Panc1 (cell line): ENCODE measurements around the gene C2orf66. TPM values are rescaled to one million over a fixed set of nuclear protein-coding genes. Genes with fewer than 3 reads are reported as not detected.

Experiments
- ATAC-seq: fragments of 200-7000 bp; cut with Tn5 transposase; 2 replicates; pipeline ENCODE4 v1.9.1; 2020; ENCODE audit warnings: mild to moderate bottlenecking, moderate library complexity
- BruUV-seq: library from RNA; stranded (reverse); fragments of 400-500 nt; replicated peaks from 2 replicates; lab custom pipeline; 2021; lab: Mats Ljungman, UMichigan
- CTCF ChIA-PET: fragments of 300-600 bp; sonication (Branson Sonifier 250); formaldehyde crosslinking; loops from one replicate; lab custom pipeline; 2022; ENCODE audit warnings: antibody characterized with exemption; lab: Charles Lee
- POLR2A ChIA-PET: fragments of 300-600 bp; sonication (Branson Sonifier 250); formaldehyde crosslinking; loops from one replicate; lab custom pipeline; 2022; ENCODE audit warnings: antibody characterized with exemption; lab: Charles Lee
- DNase-seq: peaks from one replicate; pipeline ENCODE4 v3.0.0-alpha.2; 2010; ENCODE audit warnings: low read depth, low spot score
- H3K27ac ChIP-seq: 2 replicates; pipeline ENCODE4 v1.5.1; 2011; ENCODE audit warnings: mild to moderate bottlenecking, low read length, inconsistent platforms
- H3K27me3 ChIP-seq: fragments of 200-500 bp; sonication (Bioruptor generic); 2 replicates; pipeline ENCODE4 v1.6.0; 2014; ENCODE audit warnings: low read length, inconsistent platforms; ENCODE audit not compliant: control insufficient read depth, insufficient read depth
- H3K36me3 ChIP-seq: fragments of 200-500 bp; sonication (Bioruptor generic); 2 replicates; pipeline ENCODE4 v1.5.1; 2014; ENCODE audit warnings: inconsistent platforms, mild to moderate bottlenecking, low read length, moderate library complexity; ENCODE audit not compliant: control insufficient read depth, insufficient read depth
- H3K4me1 ChIP-seq: 2 replicates; pipeline ENCODE4 v1.5.1; 2011; ENCODE audit warnings: inconsistent platforms, mild to moderate bottlenecking, low read length, moderate library complexity; ENCODE audit not compliant: control insufficient read depth, insufficient read depth
- H3K4me3 ChIP-seq, 2 experiments: 2 replicates each; pipeline ENCODE4 v1.5.1; 2011 to 2012; ENCODE audit warnings: low read depth in 2 of 2, low read length in 2 of 2, mild to moderate bottlenecking in 2 of 2, inconsistent platforms in 1 of 2, moderate library complexity in 1 of 2
- H3K9me3 ChIP-seq: fragments of 200-500 bp; sonication (Bioruptor generic); 2 replicates; pipeline ENCODE4 v1.5.1; 2014; ENCODE audit warnings: low read depth, mild to moderate bottlenecking, inconsistent platforms, low read length, moderate library complexity; ENCODE audit not compliant: control insufficient read depth, insufficient read depth
- CTCF ChIP-seq: fragments of 450-650 bp; IDR thresholded peaks from 2 replicates; pipeline ENCODE4 v1.5.1; 2017; ENCODE audit warnings: mild to moderate bottlenecking
- POLR2AphosphoS5 ChIP-seq: IDR thresholded peaks from 2 replicates; pipeline ENCODE4 v1.6.1; 2012; ENCODE audit warnings: mild to moderate bottlenecking, low read depth, low read length, moderate library complexity
- REST ChIP-seq, 2 experiments: IDR thresholded peaks; 2 replicates each; pipeline ENCODE4 v1.6.1; 2011 to 2012; ENCODE audit warnings: low read depth in 2 of 2, control low read depth in 1 of 2, low read length in 1 of 2, mild to moderate bottlenecking in 1 of 2, moderate library complexity in 1 of 2; ENCODE audit not compliant: insufficient read depth in 1 of 2
- SIN3A ChIP-seq: IDR thresholded peaks from 2 replicates; pipeline ENCODE4 v1.6.1; 2012; ENCODE audit warnings: low read depth, mild to moderate bottlenecking, low read length, moderate library complexity, borderline replicate concordance; ENCODE audit not compliant: insufficient read depth
- TCF7L2 ChIP-seq: IDR thresholded peaks from 2 replicates; pipeline ENCODE4 v1.6.1; 2011; ENCODE audit warnings: mild to moderate bottlenecking, low read depth, low read length, inconsistent platforms
- in situ Hi-C: cut with HindIII; loops from 2 replicates; pipeline ENCODE4 v1.10.0; 2016; ENCODE audit warnings: low sequenced_read_pairs, low pct_unique_long_range_greater_than_20kb
- intact Hi-C: fragments of 100-400 bp; cut with micrococcal nuclease; formaldehyde crosslinking; loops from one replicate; pipeline ENCODE4 v1.10.0; 2022; ENCODE audit not compliant: unreplicated experiment
- total RNA-seq: library from RNA; stranded (reverse); gene quantifications from one replicate; pipeline ENCODE4 v1.2.1, GENCODE V29; 2021; ENCODE audit not compliant: unreplicated experiment

C2orf66 gene
- total RNA-seq, 1 experiment from 2014 or later, result 0.33 TPM

- Histone ChIP-seq H3K27ac (no peak overlapping the region), H3K27me3 (no peaks in the 10 kb centered on the region), H3K36me3 (peaks cover 24% of the 10 kb centered on the region), H3K9me3 (no peaks in the 10 kb centered on the region), H3K4me1 (peaks cover 2% of the 10 kb centered on the region; the same call in 1 of the 2 replicates), H3K4me3 (no peak overlapping the region)
- DNase-seq (no peak), ATAC-seq (no peak)
- in situ Hi-C loops (no loop called here), intact Hi-C loops (no loop called here)
- TF ChIP-seq CTCF (no peak), REST (IDR thresholded peaks at IDR 0.05; ENCODE audit: insufficient read depth in 1 of 2, low read depth in 2 of 2, low read length in 1 of 2) (no peak), POLR2AphosphoS5 (no peak), SIN3A (no peak), TCF7L2 (no peak)
- ChIA-PET CTCF (no interaction called here), POLR2A (no interaction called here)
- no TSS peak for BruUV-seq
Observed at GRCh38 chr2:196846295-196846694, 37.1 kb upstream of the C2orf66 start.

GRCh38 chr2:196845371-196845770, 36.2 kb upstream of the C2orf66 start:
- CTCF ChIA-PET, result no interaction called here
- Histone ChIP-seq H3K4me3 (no peak overlapping the region), H3K27ac (no peak overlapping the region), H3K9me3 (no peaks in the 10 kb centered on the region), H3K4me1 (no peaks in the 10 kb centered on the region; the same call in 1 of the 2 replicates), H3K36me3 (peaks cover 24% of the 10 kb centered on the region), H3K27me3 (no peaks in the 10 kb centered on the region)
- no peak for DNase-seq
- no TSS peak for BruUV-seq
- TF ChIP-seq REST (IDR thresholded peaks at IDR 0.05; ENCODE audit: insufficient read depth in 1 of 2, low read depth in 2 of 2, low read length in 1 of 2), result no peak
- no peak for TF ChIP-seq SIN3A
- TF ChIP-seq POLR2AphosphoS5, result no peak
- no peak for TF ChIP-seq TCF7L2
- no peak for TF ChIP-seq CTCF
- no peak for ATAC-seq
- in situ Hi-C loops (no loop called here), intact Hi-C loops (no loop called here)
- POLR2A ChIA-PET, result interaction anchor here (0.7 kb wide), 1 partner anchor 385 kb away, joined by 5 read pairs; no protein-coding TSS in a partner anchor
